Activated T-helper 17 cell treated with anti-CD3 and anti-CD28 coated beads, Interleukin-2, amount 50 U/mL, for 72 hours (primary cell): ENCODE results near the gene TMPRSS9. TPM values are rescaled to one million over a fixed set of nuclear protein-coding genes. Genes with fewer than 3 reads are reported as not detected.

Experiments used
- ATAC-seq: fragments of 150-1000 bp; cut with Tn5 transposase; replicated peaks from 2 replicates; pipeline ENCODE4 v1.10.0; 2021; ENCODE audit warnings: mild to moderate bottlenecking, moderate library complexity
- H3K27ac Mint-ChIP-seq: one replicate; pipeline ENCODE4 v1.8.0; 2022; ENCODE audit warnings: mixed read lengths
- H3K27me3 Mint-ChIP-seq: one replicate; pipeline ENCODE4 v1.8.0; 2022; ENCODE audit warnings: mixed read lengths
- H3K36me3 Mint-ChIP-seq: one replicate; pipeline ENCODE4 v1.8.0; 2022; ENCODE audit warnings: low read depth, mild to moderate bottlenecking, mixed read lengths
- H3K4me1 Mint-ChIP-seq: one replicate; pipeline ENCODE4 v1.8.0; 2022; ENCODE audit warnings: mixed read lengths
- H3K4me3 Mint-ChIP-seq: one replicate; pipeline ENCODE4 v1.8.0; 2022; ENCODE audit warnings: mild to moderate bottlenecking, mixed read lengths
- H3K9me3 Mint-ChIP-seq: one replicate; pipeline ENCODE4 v1.8.0; 2022; ENCODE audit warnings: mixed read lengths
- total RNA-seq, 2 donors: library from RNA; stranded (reverse); gene quantifications; one replicate each; pipeline ENCODE4 v1.2.3, GENCODE V29; 2022

TMPRSS9 gene
- total RNA-seq, 2 donors from 2014 or later, result not detected

DNA sequence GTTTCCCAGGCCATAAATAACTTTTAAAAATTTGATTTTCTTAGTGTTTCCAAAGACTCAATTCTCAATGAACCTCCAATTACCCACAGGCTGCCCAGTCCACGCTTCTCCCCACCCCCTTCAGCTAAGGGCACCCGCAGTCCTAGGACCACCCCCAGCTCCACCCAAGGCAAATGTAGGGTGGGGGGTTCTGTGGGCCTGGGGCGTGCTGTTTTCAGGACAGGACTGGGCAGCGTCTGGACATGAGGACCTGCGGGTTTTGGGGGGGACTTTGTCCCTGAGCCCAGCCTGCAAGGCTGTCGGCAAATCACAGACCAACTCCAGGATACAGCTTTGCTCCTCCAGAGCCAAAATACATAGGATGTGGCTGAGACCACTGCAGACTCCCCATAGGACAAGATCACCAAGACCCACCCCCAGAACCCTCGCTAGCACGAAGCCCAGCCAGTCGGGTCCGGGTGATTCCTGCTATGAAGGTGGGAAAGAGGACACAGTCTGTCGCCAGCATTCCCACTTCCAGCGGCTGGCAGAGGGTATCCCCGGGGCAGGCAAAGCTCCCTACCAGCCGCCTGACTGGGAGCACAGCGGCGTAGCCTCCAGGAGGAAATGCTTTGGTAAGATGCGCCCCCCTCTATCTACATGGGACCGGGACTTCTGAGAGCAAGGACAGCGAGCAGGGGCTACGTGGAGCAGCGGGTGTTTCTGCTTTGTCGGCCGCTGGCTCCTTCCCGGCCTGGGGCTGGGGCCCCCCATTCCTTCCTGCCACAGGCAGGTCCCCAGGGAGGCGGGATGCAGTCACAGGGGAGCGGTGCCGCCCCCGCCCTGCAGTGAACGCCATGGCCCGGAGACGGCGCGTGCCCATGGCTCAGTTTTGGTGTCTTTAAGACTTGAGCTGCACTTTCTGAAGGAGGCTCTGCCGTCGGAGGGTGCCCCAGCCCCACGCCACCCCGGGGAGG, 69.0 kb downstream of the TMPRSS9 start:
- no peaks in the 10 kb centered on the region for H3K27me3 Mint-ChIP-seq
- ATAC-seq, result no peak
- no peaks in the 10 kb centered on the region for H3K9me3 Mint-ChIP-seq
- H3K4me3 Mint-ChIP-seq, result no peak overlapping the region
- peaks cover 3% of the 10 kb centered on the region for H3K4me1 Mint-ChIP-seq
- no peak overlapping the region for H3K27ac Mint-ChIP-seq
- H3K36me3 Mint-ChIP-seq, result peaks cover 36% of the 10 kb centered on the region

DNA sequence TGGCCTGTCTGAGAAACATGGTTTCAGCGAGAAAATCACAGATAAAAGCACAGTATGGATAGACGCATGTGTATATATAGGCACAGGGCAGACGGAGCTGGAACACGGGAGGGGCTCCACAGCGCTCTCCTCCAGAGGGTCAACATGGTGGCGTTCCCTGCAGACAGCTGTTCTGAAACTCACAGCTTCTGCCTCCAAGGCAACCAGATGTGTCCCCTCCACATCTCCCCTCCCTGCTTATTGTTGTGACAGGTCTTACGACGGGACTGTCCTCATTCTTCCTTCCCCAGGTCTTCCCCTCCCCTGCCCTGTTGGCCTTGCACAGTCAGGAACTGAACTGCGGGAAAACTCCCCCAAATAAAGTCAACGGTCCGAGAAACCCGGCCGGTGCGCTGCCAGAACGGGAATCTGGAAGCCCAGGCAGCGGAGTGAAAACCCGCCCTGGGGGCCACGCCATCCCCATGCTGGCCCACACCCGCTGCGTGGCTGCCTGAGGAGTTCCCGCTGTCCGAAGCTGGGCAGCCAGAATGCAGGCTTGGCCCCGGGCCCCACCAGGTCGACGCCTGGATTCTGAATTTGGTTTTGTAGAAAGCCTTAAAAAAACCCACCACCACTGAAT, 70.0 kb downstream of the TMPRSS9 start:
- no peaks in the 10 kb centered on the region for H3K27me3 Mint-ChIP-seq
- H3K4me1 Mint-ChIP-seq, result peaks cover 3% of the 10 kb centered on the region
- H3K27ac Mint-ChIP-seq, result no peak overlapping the region
- no peak for ATAC-seq
- no peak overlapping the region for H3K4me3 Mint-ChIP-seq
- H3K9me3 Mint-ChIP-seq, result no peaks in the 10 kb centered on the region
- peaks cover 42% of the 10 kb centered on the region for H3K36me3 Mint-ChIP-seq

DNA sequence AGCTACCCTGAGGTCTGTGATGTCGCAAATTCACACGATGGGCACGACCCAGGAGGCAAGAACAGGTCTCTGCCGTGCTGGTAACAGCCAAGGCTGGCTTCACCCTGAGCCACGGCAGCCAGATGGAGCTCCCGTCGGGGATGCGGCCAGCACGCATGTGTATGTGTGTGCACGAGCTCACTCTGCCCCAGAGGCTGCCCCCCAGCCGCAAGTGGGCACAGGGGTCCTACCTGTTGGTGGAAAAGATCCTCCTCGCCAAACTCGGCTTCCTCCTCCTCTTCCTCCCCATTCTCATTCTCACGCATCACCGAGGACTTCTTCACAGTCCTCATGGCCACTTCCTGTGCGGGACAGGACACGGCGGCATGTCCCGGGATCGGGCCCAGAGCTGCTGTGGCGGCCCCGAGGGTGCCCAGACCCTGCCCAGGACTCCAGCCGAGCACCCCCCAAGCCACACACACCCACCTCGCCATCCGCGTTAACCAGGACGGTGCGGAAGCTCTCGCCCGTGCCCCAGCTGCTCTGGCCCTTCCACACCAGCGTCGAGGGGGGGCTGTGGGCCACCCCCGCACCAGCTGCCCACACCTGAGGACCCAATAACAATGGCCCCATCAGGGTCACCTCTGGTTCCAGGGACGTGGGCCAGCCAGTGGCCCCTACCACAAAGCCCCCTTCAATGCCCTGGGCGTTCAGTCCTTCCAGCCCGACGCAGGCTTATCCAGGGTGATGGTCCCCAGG, 71.4 kb downstream of the TMPRSS9 start:
- Mint-ChIP-seq H3K27me3 (no peaks in the 10 kb centered on the region), H3K4me1 (peaks cover 3% of the 10 kb centered on the region), H3K36me3 (peaks cover 41% of the 10 kb centered on the region), H3K27ac (no peak overlapping the region), H3K4me3 (no peak overlapping the region), H3K9me3 (no peaks in the 10 kb centered on the region)
- no peak for ATAC-seq

DNA sequence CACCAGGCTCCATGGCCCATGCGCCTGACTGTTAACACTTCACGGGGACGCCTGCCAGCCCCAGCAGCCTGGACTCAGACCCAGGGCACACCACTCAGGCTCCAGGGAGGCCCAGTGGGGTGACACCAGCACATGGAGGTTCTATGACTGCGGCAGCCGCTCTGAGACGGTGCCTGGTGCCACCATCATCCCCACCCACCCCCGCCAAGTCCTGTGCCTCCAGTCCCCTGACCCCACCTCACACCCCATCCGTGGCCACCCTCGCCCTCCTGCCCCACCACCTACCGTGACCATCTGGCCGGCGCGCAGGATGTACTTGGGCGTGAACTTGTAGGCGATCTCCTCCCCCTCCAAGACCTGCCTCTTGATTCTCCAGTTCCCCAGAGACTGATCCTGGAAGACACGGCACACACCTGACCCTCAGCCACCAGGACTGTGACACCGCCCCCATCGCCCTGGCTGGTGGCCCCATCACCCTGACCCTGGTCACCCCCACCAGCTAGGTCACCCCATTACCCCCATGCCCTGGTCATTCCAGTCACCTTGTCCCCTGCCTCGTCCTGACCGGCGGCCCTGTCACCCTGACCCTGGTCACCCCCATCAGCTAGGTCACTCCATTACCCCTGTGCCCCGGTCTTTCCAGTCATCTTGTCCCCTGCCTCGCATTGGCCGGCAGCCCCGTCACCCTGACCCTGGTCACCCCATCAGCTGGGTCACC, 72.2 kb downstream of the TMPRSS9 start:
- H3K4me3 Mint-ChIP-seq, result no peak overlapping the region
- no peaks in the 10 kb centered on the region for H3K9me3 Mint-ChIP-seq
- H3K4me1 Mint-ChIP-seq, result peaks cover 3% of the 10 kb centered on the region
- no peak for ATAC-seq
- H3K36me3 Mint-ChIP-seq, result peaks cover 35% of the 10 kb centered on the region
- no peaks in the 10 kb centered on the region for H3K27me3 Mint-ChIP-seq
- no peak overlapping the region for H3K27ac Mint-ChIP-seq

DNA sequence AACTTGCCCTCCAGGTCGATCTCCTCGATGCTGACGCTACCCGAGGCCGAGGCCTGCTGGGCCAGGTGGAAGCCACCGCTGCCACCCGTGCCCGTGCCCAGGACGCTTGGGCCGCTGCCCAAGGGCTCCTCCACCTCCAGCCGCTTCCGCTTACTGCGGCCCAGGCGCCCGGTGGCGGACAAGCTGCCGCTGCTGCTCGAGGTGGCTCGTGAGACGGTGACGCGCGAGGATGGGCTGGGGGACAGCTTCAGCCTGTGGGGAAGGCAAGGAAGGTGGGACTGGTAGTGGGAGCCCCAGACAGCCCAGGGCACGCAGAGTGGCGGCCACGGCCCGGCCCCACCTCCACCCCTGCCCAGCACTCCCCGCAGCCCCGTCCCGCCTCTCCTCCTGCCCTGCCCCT, 73.8 kb downstream of the TMPRSS9 start:
- Mint-ChIP-seq H3K27ac (no peak overlapping the region), H3K36me3 (peaks cover 37% of the 10 kb centered on the region), H3K27me3 (no peaks in the 10 kb centered on the region), H3K4me1 (no peaks in the 10 kb centered on the region), H3K9me3 (no peaks in the 10 kb centered on the region), H3K4me3 (no peak overlapping the region)
- no peak for ATAC-seq

DNA sequence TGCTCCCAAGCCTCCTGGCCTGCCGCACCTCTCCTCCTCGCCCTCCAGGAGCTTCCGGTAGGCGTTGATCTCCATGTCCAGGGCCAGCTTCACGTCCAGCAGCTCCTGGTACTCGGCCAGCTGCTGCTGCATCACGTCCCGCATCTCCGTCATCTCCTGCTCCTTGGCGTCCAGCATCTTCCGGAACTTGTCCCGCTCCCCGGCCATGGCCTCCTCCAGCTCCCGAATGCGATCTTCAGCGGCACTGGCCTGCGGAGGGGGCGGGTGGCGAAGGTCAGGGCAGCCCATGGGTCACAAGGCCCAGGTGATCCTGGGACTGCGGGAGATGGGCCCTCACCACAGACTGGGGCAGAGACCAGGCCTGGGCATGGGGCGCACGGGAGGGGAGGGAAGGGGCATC, 74.2 kb downstream of the TMPRSS9 start:
- no peaks in the 10 kb centered on the region for H3K4me1 Mint-ChIP-seq
- no peaks in the 10 kb centered on the region for H3K9me3 Mint-ChIP-seq
- ATAC-seq, result no peak
- H3K27me3 Mint-ChIP-seq, result no peaks in the 10 kb centered on the region
- no peak overlapping the region for H3K27ac Mint-ChIP-seq
- H3K4me3 Mint-ChIP-seq, result no peak overlapping the region
- H3K36me3 Mint-ChIP-seq, result peaks cover 37% of the 10 kb centered on the region

DNA sequence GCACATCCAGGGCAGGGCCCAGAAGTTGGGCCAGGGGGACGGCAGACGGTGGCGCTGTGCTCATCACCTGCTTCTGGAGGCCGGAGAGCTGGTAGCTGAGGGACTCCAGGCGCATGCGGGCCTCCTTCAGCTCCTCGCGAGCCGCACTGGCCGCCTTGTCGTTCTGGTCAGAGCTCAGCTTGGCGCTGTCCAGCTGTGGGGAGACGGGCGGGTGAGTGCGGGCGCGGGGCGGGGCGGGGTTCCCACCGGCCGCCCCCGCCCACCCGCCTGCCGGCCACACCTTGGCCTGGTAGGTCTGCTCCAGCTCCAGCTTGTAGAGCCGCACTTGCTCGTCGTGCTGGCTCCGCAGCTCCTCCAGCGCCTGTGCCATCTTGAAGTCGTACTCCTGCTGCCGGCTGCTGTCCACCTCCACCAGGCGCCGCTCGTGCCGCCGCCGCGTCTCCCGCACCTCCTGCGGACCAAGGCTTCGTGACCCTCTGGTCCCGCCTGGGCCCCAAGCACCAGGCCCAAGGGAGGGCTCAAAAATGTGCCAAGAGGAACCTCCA, 74.7 kb downstream of the TMPRSS9 start:
- H3K4me3 Mint-ChIP-seq, result no peak overlapping the region
- H3K36me3 Mint-ChIP-seq, result peaks cover 37% of the 10 kb centered on the region
- no peaks in the 10 kb centered on the region for H3K27me3 Mint-ChIP-seq
- no peak for ATAC-seq
- no peaks in the 10 kb centered on the region for H3K9me3 Mint-ChIP-seq
- H3K27ac Mint-ChIP-seq, result no peak overlapping the region
- H3K4me1 Mint-ChIP-seq, result no peaks in the 10 kb centered on the region

DNA sequence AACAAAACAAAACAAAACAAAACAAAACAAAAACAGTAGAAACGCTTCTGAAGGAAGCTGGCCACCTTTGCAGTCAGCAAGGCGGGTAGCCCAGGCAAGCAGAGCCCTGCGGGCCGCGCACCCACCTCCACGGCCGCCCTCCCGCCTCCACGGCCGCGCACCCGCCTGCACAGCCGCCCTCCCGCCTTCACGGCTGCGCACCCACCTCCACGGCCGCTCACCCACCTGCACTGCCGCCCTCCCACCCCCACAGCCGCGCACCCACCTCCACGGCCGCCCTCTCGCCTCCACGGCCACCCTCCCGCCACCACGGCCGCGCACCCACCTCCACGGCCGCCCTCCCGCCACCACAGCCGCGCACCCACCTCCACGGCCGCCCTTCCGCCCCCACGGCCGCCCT, 76.3 kb downstream of the TMPRSS9 start:
- Mint-ChIP-seq H3K9me3 (no peaks in the 10 kb centered on the region), H3K4me1 (peaks cover 5% of the 10 kb centered on the region), H3K36me3 (peaks cover 40% of the 10 kb centered on the region), H3K27ac (no peak overlapping the region), H3K27me3 (no peaks in the 10 kb centered on the region), H3K4me3 (no peak overlapping the region)
- no peak for ATAC-seq

DNA sequence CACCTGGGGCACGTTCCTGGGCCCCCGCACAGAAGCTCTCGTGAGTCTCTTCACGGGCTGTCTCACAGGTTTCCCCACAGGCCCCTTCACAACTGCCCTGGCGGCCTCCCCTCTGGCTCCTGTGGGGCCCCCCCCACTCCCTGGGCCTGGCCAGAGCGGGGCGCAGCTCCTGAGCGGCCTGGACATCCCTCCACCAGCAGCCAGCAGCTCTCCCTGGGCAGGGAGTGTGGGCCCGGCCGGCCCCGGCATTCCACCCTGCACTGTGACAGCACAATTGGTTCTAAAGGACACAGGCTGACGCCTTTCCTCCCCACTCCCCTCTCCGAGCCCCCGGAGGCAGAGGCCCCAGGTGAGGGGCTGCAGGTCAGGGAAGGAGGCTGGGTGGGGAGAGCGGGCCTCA, 76.9 kb downstream of the TMPRSS9 start:
- Mint-ChIP-seq H3K4me1 (peaks cover 5% of the 10 kb centered on the region), H3K36me3 (peaks cover 41% of the 10 kb centered on the region), H3K27me3 (no peaks in the 10 kb centered on the region), H3K4me3 (no peak overlapping the region), H3K27ac (no peak overlapping the region), H3K9me3 (no peaks in the 10 kb centered on the region)
- no peak for ATAC-seq

DNA sequence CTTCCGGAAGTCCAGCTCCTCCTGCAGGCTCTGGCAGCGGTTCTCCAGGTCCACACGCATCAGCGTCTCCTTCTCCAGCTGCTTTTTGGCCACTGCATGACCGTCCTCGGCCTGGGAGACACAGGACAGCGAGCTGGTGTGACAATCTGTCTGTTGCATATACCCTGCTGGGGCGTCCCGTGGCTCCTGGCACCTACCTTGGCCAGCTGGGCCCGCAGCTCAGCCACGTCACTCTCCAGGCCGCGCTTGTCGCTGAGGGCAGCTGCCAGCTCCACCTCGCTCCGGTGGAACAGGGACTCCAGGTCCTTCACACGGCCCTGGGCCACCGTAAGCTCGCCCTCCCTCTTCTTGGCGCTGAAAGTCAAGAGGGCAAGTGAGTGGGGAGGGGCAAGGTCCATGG, 78.1 kb downstream of the TMPRSS9 start:
- ATAC-seq, result no peak

DNA sequence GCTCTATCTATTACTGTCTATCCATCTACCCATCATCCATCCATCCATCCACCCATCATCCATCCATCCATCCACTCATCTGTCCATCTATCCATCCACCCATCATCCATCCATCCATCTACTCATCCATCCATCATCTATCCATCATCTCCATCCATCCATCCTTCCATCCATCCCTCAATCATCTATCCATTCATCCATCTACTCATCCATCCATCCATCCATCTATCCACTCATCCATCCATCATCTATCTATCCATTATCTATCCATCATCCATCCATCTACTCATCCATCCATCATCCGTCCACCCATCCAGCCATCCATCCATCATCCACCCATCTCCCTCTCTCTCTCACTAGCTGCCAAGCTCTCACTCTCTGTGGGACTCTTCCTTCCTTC, 80.5 kb downstream of the TMPRSS9 start:
- ATAC-seq, result no peak
- H3K9me3 Mint-ChIP-seq, result no peaks in the 10 kb centered on the region

More for the DNA sequence above, 78.1 kb downstream of the TMPRSS9 start:
- no peaks in the 10 kb centered on the region for H3K9me3 Mint-ChIP-seq
- H3K27me3 Mint-ChIP-seq, result no peaks in the 10 kb centered on the region
- H3K4me3 Mint-ChIP-seq, result no peak overlapping the region
- H3K36me3 Mint-ChIP-seq, result peaks cover 45% of the 10 kb centered on the region
- H3K27ac Mint-ChIP-seq, result no peak overlapping the region
- peaks cover 5% of the 10 kb centered on the region for H3K4me1 Mint-ChIP-seq

DNA sequence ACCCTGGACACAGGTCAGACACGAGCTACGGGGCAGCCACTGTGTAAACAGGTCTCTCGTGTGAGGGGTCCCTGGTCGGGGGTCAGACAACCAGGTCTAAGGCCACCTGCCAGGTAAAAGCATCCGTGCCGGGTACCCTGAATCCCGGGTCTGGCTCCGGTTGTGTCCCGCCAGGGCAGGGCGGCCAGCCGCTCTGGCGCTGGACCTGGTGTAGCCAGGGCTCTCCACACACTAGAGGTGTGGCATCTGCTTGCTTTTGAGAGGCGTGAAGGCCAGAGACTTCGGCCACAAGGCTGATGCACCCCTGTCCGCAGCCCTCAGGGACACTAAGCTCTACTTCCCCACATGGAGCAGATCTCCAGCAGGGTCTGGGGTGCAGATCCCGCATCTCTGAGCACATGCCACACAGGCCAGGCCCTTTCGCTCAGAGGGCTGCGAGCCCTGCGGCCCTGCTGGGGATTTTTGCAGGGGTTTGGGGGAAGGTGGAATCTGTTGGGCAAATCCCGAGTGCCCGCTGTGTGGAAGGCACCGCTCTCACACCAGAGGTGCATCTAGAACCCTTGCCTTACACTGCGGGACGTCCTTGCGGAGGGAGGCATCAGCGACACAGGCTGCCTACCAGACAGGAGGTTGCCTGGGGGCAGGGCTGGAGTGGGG, 81.2 kb downstream of the TMPRSS9 start:
- no peak for ATAC-seq
- H3K4me1 Mint-ChIP-seq, result peaks cover 5% of the 10 kb centered on the region

More for the DNA sequence above, 80.5 kb downstream of the TMPRSS9 start:
- no peak overlapping the region for H3K4me3 Mint-ChIP-seq
- H3K27me3 Mint-ChIP-seq, result no peaks in the 10 kb centered on the region
- H3K27ac Mint-ChIP-seq, result peak overlapping the region; percentile 0
- peaks cover 5% of the 10 kb centered on the region for H3K4me1 Mint-ChIP-seq
- peaks cover 45% of the 10 kb centered on the region for H3K36me3 Mint-ChIP-seq

DNA sequence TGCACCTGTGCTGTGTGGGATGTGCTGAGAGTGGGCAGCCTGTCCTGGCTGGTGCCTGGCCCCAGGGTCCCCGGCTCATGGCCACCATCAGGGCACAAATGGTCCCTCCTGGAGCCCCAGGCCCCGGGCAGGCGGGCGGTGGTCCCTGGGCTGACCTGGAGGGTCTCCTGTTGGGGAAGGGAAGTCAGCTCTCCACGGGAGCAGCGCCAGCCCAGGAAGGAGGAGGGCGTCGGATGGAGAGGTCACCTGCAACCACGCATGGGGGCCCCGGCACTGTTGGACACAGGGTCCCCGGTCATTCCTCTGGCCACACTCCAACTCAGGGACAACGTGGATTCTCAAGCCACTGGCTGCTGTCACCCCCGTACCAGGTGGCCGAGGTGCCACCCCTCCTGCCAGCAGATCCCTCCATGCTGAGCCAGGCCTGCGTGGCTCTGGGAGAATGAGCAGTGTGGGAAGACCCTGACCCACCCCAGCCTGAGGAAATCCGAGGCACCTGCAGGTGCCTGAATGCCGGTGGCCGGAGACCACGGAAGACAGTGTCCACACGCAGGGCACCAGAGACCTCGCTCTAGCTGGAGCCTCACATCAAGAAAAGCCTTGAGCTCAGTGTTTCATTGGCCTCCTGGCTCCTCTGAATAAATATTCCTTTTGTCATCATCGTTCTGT, 83.2 kb downstream of the TMPRSS9 start:
- Mint-ChIP-seq H3K4me3 (no peak overlapping the region), H3K27ac (no peak overlapping the region), H3K4me1 (peaks cover 5% of the 10 kb centered on the region), H3K9me3 (no peaks in the 10 kb centered on the region), H3K27me3 (no peaks in the 10 kb centered on the region), H3K36me3 (peaks cover 32% of the 10 kb centered on the region)
- no peak for ATAC-seq

More for the DNA sequence above, 81.2 kb downstream of the TMPRSS9 start:
- H3K27me3 Mint-ChIP-seq, result no peaks in the 10 kb centered on the region
- no peaks in the 10 kb centered on the region for H3K9me3 Mint-ChIP-seq
- H3K27ac Mint-ChIP-seq, result no peak overlapping the region
- peaks cover 42% of the 10 kb centered on the region for H3K36me3 Mint-ChIP-seq
- no peak overlapping the region for H3K4me3 Mint-ChIP-seq
